ENCODE data around the gene KRTAP4-5.
"Not testable (repeated sequence)": the region's sequence is repeated elsewhere in the genome, so short reads cannot be mapped to it uniquely, and the experiment has no call there.

The KRTAP4-5 gene

GRCh38 chr17:41147531-41148204 lies 2.0 kb downstream of the KRTAP4-5 start:
- no peak for DNase-seq (ENCODE audit: low read depth in 2 of 2)

GRCh38 chr17:41145261-41145660 lies 4.4 kb downstream of the KRTAP4-5 start:
- DNase-seq (ENCODE audit: low read depth in 2 of 2): no peak

GRCh38 chr17:41144846-41145245 lies 4.8 kb downstream of the KRTAP4-5 start:
- DNase-seq (ENCODE audit: low read depth in 2 of 2): no peak

- DNase-seq (ENCODE audit: low read depth in 2 of 2): no peak
Observed at GRCh38 chr17:41141361-41141760, 8.3 kb downstream of the KRTAP4-5 start.

- DNase-seq (ENCODE audit: low read depth in 2 of 2): no peak
Observed at GRCh38 chr17:41140360-41141131, 9.1 kb downstream of the KRTAP4-5 start, which contains the start of gene KRTAP4-6. Gene KRTAP4-6 (minus strand): TSS chr17:41140544. CDS start chr17:41140487, 57 bp downstream.

- not testable (repeated sequence) for DNase-seq (ENCODE audit: low read depth in 2 of 2)
Observed at GRCh38 chr17:41139865-41140264, 9.8 kb downstream of the KRTAP4-5 start.

GRCh38 chr17:41133880-41134735 lies 15.5 kb downstream of the KRTAP4-5 start:
- no peak for DNase-seq (ENCODE audit: low read depth in 2 of 2)

- DNase-seq (ENCODE audit: low read depth in 2 of 2): no peak
Observed at GRCh38 chr17:41131979-41132378, 17.6 kb downstream of the KRTAP4-5 start.

GRCh38 chr17:41127371-41127770 lies 22.3 kb downstream of the KRTAP4-5 start:
- no peak for DNase-seq (ENCODE audit: low read depth in 2 of 2)

- DNase-seq (ENCODE audit: low read depth in 2 of 2): no peak
Observed at GRCh38 chr17:41126412-41126811, 23.2 kb downstream of the KRTAP4-5 start.

GRCh38 chr17:41125064-41125463 lies 24.6 kb downstream of the KRTAP4-5 start:
- no peak for DNase-seq (ENCODE audit: low read depth in 2 of 2)

GRCh38 chr17:41123991-41124371 lies 25.6 kb downstream of the KRTAP4-5 start, which contains the start of gene KRTAP4-12:
Gene KRTAP4-12 (minus strand): TSS chr17:41124182. CDS start chr17:41124122, 60 bp downstream.
- not testable (repeated sequence) for DNase-seq (ENCODE audit: low read depth in 2 of 2)

GRCh38 chr17:41123292-41123990 lies 26.2 kb downstream of the KRTAP4-5 start:
- DNase-seq (ENCODE audit: low read depth in 2 of 2): not testable (repeated sequence)

- DNase-seq (ENCODE audit: low read depth in 2 of 2): no peak
Observed at GRCh38 chr17:41121742-41122141, 27.9 kb downstream of the KRTAP4-5 start.

GRCh38 chr17:41119696-41120690 lies 29.6 kb downstream of the KRTAP4-5 start:
- DNase-seq (ENCODE audit: low read depth in 2 of 2): not testable (repeated sequence)

- no peak for DNase-seq (ENCODE audit: low read depth in 2 of 2)
Observed at GRCh38 chr17:41118721-41119120, 30.9 kb downstream of the KRTAP4-5 start.

- not testable (repeated sequence) for DNase-seq (ENCODE audit: low read depth in 2 of 2)
Observed at GRCh38 chr17:41117846-41118386, 31.7 kb downstream of the KRTAP4-5 start, which contains the start of gene KRTAP4-11. Gene KRTAP4-11 (minus strand): TSS chr17:41118373. CDS start chr17:41118315, 58 bp downstream.

- DNase-seq (ENCODE audit: low read depth in 2 of 2): no peak
Observed at GRCh38 chr17:41116297-41116696, 33.3 kb downstream of the KRTAP4-5 start.

- no peak for DNase-seq (ENCODE audit: low read depth in 2 of 2)
Observed at GRCh38 chr17:41111151-41111885, 38.3 kb downstream of the KRTAP4-5 start.
